ENCODE measurements around the gene KAT2A.

Gene KAT2A

GRCh38 chr17:42076797-42077559 is 44.2 kb downstream of the KAT2A start:
- TF ChIP-seq NFIC (IDR thresholded peaks at IDR 0.05) = no peak
- TF ChIP-seq EGR1 (IDR thresholded peaks at IDR 0.05) = no peak
- TF ChIP-seq TEAD4 (IDR thresholded peaks at IDR 0.05) = no peak

DNA sequence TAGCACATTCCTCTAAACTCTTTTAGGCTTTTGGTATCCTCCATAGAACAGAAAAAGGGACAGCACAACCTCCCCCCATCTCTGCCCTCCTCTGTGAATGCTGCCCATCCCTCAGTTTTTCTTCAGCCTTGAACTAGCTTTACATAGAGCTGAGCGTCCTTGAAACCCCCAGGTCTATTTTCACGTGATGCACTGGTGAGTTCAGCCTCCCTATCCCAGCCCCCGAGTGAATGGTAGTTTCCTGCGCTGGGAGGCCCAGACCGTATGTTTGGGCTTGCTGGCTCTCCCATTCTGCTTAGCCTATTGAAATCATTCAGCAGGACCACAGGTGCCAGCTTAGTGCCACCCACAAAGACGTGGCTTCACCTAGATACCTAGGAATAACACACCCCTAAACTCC is 45.4 kb downstream of the KAT2A start:
- TF ChIP-seq CREB1 (IDR thresholded peaks at IDR 0.05; ENCODE audit: low read depth) = no peak
- TF ChIP-seq REST (IDR thresholded peaks at IDR 0.05; ENCODE audit: low read depth) = no peak
- no peak for TF ChIP-seq RAD21 (IDR thresholded peaks at IDR 0.05; ENCODE audit: low read depth)
- TF ChIP-seq TEAD4 (IDR thresholded peaks at IDR 0.05) = no peak
- no peak for TF ChIP-seq YY1 (IDR thresholded peaks at IDR 0.05; ENCODE audit: low read depth)
- no peak for TF ChIP-seq NFIC (IDR thresholded peaks at IDR 0.05)
- no peak for TF ChIP-seq FOXM1 (IDR thresholded peaks at IDR 0.05; ENCODE audit: borderline replicate concordance, low read depth)
- TF ChIP-seq TCF12 (IDR thresholded peaks at IDR 0.05; ENCODE audit: low read depth) = no peak
- no peak for TF ChIP-seq EGR1 (IDR thresholded peaks at IDR 0.05)
- no peak for TF ChIP-seq TAF1 (IDR thresholded peaks at IDR 0.05; ENCODE audit: low read depth)
- TF ChIP-seq, protein P1, sequence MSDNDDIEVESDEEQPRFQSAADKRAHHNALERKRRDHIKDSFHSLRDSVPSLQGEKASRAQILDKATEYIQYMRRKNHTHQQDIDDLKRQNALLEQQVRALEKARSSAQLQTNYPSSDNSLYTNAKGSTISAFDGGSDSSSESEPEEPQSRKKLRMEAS (IDR thresholded peaks at IDR 0.05) = no peak
- TF ChIP-seq, protein P2, sequence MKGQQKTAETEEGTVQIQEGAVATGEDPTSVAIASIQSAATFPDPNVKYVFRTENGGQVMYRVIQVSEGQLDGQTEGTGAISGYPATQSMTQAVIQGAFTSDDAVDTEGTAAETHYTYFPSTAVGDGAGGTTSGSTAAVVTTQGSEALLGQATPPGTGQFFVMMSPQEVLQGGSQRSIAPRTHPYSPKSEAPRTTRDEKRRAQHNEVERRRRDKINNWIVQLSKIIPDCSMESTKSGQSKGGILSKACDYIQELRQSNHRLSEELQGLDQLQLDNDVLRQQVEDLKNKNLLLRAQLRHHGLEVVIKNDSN (IDR thresholded peaks at IDR 0.05) = no peak
- no peak for TF ChIP-seq CEBPB (IDR thresholded peaks at IDR 0.05)

GRCh38 chr17:42072323-42073187 is 48.6 kb downstream of the KAT2A start:
- TF ChIP-seq, protein P2 (IDR thresholded peaks at IDR 0.05) = no peak
- TF ChIP-seq YY1 (IDR thresholded peaks at IDR 0.05; ENCODE audit: low read depth) (no peak), REST (IDR thresholded peaks at IDR 0.05; ENCODE audit: low read depth) (no peak), CREB1 (IDR thresholded peaks at IDR 0.05; ENCODE audit: low read depth) (no peak), CEBPB (IDR thresholded peaks at IDR 0.05) (no peak), EGR1 (IDR thresholded peaks at IDR 0.05) (no peak), RAD21 (IDR thresholded peaks at IDR 0.05; ENCODE audit: low read depth) (no peak), NFIC (IDR thresholded peaks at IDR 0.05) (no peak), TAF1 (IDR thresholded peaks at IDR 0.05; ENCODE audit: low read depth) (no peak), EP300 (IDR thresholded peaks at IDR 0.05; ENCODE audit: borderline replicate concordance) (no peak), TEAD4 (IDR thresholded peaks at IDR 0.05) (no peak), FOXM1 (IDR thresholded peaks at IDR 0.05; ENCODE audit: borderline replicate concordance, low read depth) (no peak), TCF12 (IDR thresholded peaks at IDR 0.05; ENCODE audit: low read depth) (no peak), ZBTB7A (IDR thresholded peaks at IDR 0.05; ENCODE audit: low read depth) (no peak)
- TF ChIP-seq, protein P1 (IDR thresholded peaks at IDR 0.05) = no peak

GRCh38 chr17:42071810-42072209 is 49.4 kb downstream of the KAT2A start:
- TF ChIP-seq TCF12 (IDR thresholded peaks at IDR 0.05; ENCODE audit: low read depth) (no peak), TAF1 (IDR thresholded peaks at IDR 0.05; ENCODE audit: low read depth) (no peak), CEBPB (IDR thresholded peaks at IDR 0.05) (no peak), YY1 (IDR thresholded peaks at IDR 0.05; ENCODE audit: low read depth) (no peak), RAD21 (IDR thresholded peaks at IDR 0.05; ENCODE audit: low read depth) (no peak), EP300 (IDR thresholded peaks at IDR 0.05; ENCODE audit: borderline replicate concordance) (no peak), NFIC (IDR thresholded peaks at IDR 0.05) (no peak), TEAD4 (IDR thresholded peaks at IDR 0.05) (no peak), REST (IDR thresholded peaks at IDR 0.05; ENCODE audit: low read depth) (no peak), CREB1 (IDR thresholded peaks at IDR 0.05; ENCODE audit: low read depth) (no peak), ZBTB7A (IDR thresholded peaks at IDR 0.05; ENCODE audit: low read depth) (no peak)
